Measurements from ENCODE around the gene TMEM190.

GRCh38 chr19:55391191-55391670, 14.6 kb downstream of the TMEM190 start:
- TF ChIP-seq, protein P1, sequence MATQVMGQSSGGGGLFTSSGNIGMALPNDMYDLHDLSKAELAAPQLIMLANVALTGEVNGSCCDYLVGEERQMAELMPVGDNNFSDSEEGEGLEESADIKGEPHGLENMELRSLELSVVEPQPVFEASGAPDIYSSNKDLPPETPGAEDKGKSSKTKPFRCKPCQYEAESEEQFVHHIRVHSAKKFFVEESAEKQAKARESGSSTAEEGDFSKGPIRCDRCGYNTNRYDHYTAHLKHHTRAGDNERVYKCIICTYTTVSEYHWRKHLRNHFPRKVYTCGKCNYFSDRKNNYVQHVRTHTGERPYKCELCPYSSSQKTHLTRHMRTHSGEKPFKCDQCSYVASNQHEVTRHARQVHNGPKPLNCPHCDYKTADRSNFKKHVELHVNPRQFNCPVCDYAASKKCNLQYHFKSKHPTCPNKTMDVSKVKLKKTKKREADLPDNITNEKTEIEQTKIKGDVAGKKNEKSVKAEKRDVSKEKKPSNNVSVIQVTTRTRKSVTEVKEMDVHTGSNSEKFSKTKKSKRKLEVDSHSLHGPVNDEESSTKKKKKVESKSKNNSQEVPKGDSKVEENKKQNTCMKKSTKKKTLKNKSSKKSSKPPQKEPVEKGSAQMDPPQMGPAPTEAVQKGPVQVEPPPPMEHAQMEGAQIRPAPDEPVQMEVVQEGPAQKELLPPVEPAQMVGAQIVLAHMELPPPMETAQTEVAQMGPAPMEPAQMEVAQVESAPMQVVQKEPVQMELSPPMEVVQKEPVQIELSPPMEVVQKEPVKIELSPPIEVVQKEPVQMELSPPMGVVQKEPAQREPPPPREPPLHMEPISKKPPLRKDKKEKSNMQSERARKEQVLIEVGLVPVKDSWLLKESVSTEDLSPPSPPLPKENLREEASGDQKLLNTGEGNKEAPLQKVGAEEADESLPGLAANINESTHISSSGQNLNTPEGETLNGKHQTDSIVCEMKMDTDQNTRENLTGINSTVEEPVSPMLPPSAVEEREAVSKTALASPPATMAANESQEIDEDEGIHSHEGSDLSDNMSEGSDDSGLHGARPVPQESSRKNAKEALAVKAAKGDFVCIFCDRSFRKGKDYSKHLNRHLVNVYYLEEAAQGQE (IDR thresholded peaks at IDR 0.05; ENCODE audit: low read depth) = no peak
- TF ChIP-seq EGR1 (IDR thresholded peaks at IDR 0.05) = no peak
- TF ChIP-seq YY1 (IDR thresholded peaks at IDR 0.05; ENCODE audit: low read depth) = no peak
- no peak for TF ChIP-seq FOXM1 (IDR thresholded peaks at IDR 0.05; ENCODE audit: borderline replicate concordance, low read depth)
- no peak for TF ChIP-seq ZBTB7A (IDR thresholded peaks at IDR 0.05; ENCODE audit: low read depth)
- TF ChIP-seq, protein P2, sequence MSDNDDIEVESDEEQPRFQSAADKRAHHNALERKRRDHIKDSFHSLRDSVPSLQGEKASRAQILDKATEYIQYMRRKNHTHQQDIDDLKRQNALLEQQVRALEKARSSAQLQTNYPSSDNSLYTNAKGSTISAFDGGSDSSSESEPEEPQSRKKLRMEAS (IDR thresholded peaks at IDR 0.05) = no peak
- TF ChIP-seq TCF12 (IDR thresholded peaks at IDR 0.05; ENCODE audit: low read depth) = no peak

Data from Ishikawa (cell line).